ENCODE data around the gene GABRA4.

GABRA4 gene

GRCh38 chr4:46909078-46909477 lies 84.3 kb downstream of the GABRA4 start, which contains the start of gene COX7B2:
Gene COX7B2, minus strand, starts transcription at chr4:46909245. Its CDS starts 174,053 bp downstream, at chr4:46735192.
- H3K27ac ChIP-seq (ENCODE audit: low read length), result no peak within 1 kb of the TSS
- no peaks in the 10 kb centered on the region for H3K27me3 ChIP-seq (ENCODE audit: insufficient read depth, low read length)
- no peaks in the 10 kb centered on the region for H3K36me3 ChIP-seq (ENCODE audit: insufficient read depth, low read depth, low read length)
- H3K4me3 ChIP-seq (ENCODE audit: low read length), result no peak within 1 kb of the TSS
- no peaks in the 10 kb centered on the region for H3K9me3 ChIP-seq (ENCODE audit: insufficient read depth, low read depth, low read length)
- H3K4me1 ChIP-seq (ENCODE audit: insufficient read depth, low read length), result no peaks in the 10 kb centered on the region
- no peak within 1 kb of the TSS for H3K9ac ChIP-seq (ENCODE audit: low read depth, low read length)

GRCh38 chr4:46908148-46908547 lies 85.2 kb downstream of the GABRA4 start:
- H3K4me1 ChIP-seq (ENCODE audit: insufficient read depth, low read length), result no peaks in the 10 kb centered on the region
- no peak overlapping the region for H3K4me3 ChIP-seq (ENCODE audit: low read length)
- H3K9me3 ChIP-seq (ENCODE audit: insufficient read depth, low read depth, low read length), result no peaks in the 10 kb centered on the region
- H3K27ac ChIP-seq (ENCODE audit: low read length), result no peak overlapping the region
- H3K27me3 ChIP-seq (ENCODE audit: insufficient read depth, low read length), result no peaks in the 10 kb centered on the region
- H3K36me3 ChIP-seq (ENCODE audit: insufficient read depth, low read depth, low read length), result no peaks in the 10 kb centered on the region
- H3K9ac ChIP-seq (ENCODE audit: low read depth, low read length), result no peak overlapping the region

- Histone ChIP-seq H3K27me3 (ENCODE audit: insufficient read depth, low read length) (no peaks in the 10 kb centered on the region), H3K4me3 (ENCODE audit: low read length) (no peak overlapping the region), H3K4me1 (ENCODE audit: insufficient read depth, low read length) (no peaks in the 10 kb centered on the region), H3K9ac (ENCODE audit: low read depth, low read length) (no peak overlapping the region; the same call in 1 of the 2 replicates), H3K27ac (ENCODE audit: low read length) (no peak overlapping the region), H3K36me3 (ENCODE audit: insufficient read depth, low read depth, low read length) (no peaks in the 10 kb centered on the region), H3K9me3 (ENCODE audit: insufficient read depth, low read depth, low read length) (no peaks in the 10 kb centered on the region)
These were observed 93.3 kb downstream of the GABRA4 start for GRCh38 chr4:46900082-46900481.

GRCh38 chr4:46894826-46895225 lies 98.6 kb downstream of the GABRA4 start:
- Histone ChIP-seq H3K27me3 (ENCODE audit: insufficient read depth, low read length) (no peaks in the 10 kb centered on the region), H3K4me1 (ENCODE audit: insufficient read depth, low read length) (no peaks in the 10 kb centered on the region), H3K36me3 (ENCODE audit: insufficient read depth, low read depth, low read length) (no peaks in the 10 kb centered on the region), H3K9me3 (ENCODE audit: insufficient read depth, low read depth, low read length) (peaks cover 3% of the 10 kb centered on the region; the same call in 1 of the 2 replicates), H3K4me3 (ENCODE audit: low read length) (no peak overlapping the region), H3K27ac (ENCODE audit: low read length) (no peak overlapping the region), H3K9ac (ENCODE audit: low read depth, low read length) (no peak overlapping the region)

DNA sequence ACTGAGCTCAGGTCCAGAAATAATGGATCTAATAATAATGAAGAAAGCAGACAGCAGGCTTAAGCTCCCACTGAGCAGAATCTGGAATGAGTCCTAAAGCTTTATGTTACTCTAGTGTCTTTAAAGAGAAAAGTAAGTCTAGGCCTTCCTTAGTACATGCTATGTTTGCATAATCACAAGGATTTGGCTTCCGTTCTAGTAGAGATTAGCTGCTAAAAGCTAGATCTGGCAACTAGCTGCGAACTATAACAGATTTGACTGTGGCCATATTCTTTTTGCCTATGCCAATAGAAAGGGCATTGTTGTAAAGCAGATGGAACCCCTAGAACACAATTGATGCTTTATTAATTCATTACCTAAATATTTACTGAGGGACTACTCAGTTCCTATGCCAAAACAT lies 103.3 kb downstream of the GABRA4 start:
- no peak overlapping the region for H3K9ac ChIP-seq (ENCODE audit: low read depth, low read length)
- no peaks in the 10 kb centered on the region for H3K36me3 ChIP-seq (ENCODE audit: insufficient read depth, low read depth, low read length)
- H3K4me1 ChIP-seq (ENCODE audit: insufficient read depth, low read length), result no peaks in the 10 kb centered on the region
- H3K4me3 ChIP-seq (ENCODE audit: low read length), result no peak overlapping the region
- H3K9me3 ChIP-seq (ENCODE audit: insufficient read depth, low read depth, low read length), result peaks cover 3% of the 10 kb centered on the region; the same call in 1 of the 2 replicates
- no peaks in the 10 kb centered on the region for H3K27me3 ChIP-seq (ENCODE audit: insufficient read depth, low read length)
- no peak overlapping the region for H3K27ac ChIP-seq (ENCODE audit: low read length)

DNA sequence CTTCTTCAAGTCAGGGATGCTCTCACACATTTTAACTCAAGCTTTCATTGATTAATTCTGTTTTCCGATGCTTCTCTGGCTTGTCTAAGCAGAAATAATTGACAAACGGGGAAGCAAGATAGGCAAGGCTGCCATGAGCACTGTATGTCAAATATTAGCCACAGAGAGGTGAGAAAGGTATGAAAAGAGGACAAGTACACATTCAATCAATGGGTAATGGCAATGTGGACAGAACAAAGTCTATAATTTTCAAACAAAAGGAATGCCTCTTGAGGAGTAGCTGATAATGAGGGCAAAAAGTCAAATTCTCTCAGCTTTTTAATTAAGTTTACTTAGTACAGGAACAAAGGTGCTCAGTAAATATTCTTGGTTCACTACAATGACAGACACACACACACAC lies 104.0 kb downstream of the GABRA4 start:
- no peak overlapping the region for H3K4me3 ChIP-seq (ENCODE audit: low read length)
- H3K36me3 ChIP-seq (ENCODE audit: insufficient read depth, low read depth, low read length), result no peaks in the 10 kb centered on the region
- H3K27ac ChIP-seq (ENCODE audit: low read length), result no peak overlapping the region
- no peaks in the 10 kb centered on the region for H3K4me1 ChIP-seq (ENCODE audit: insufficient read depth, low read length)
- no peak overlapping the region for H3K9ac ChIP-seq (ENCODE audit: low read depth, low read length)
- H3K27me3 ChIP-seq (ENCODE audit: insufficient read depth, low read length), result no peaks in the 10 kb centered on the region
- peaks cover 3% of the 10 kb centered on the region; the same call in 1 of the 2 replicates for H3K9me3 ChIP-seq (ENCODE audit: insufficient read depth, low read depth, low read length)

DNA sequence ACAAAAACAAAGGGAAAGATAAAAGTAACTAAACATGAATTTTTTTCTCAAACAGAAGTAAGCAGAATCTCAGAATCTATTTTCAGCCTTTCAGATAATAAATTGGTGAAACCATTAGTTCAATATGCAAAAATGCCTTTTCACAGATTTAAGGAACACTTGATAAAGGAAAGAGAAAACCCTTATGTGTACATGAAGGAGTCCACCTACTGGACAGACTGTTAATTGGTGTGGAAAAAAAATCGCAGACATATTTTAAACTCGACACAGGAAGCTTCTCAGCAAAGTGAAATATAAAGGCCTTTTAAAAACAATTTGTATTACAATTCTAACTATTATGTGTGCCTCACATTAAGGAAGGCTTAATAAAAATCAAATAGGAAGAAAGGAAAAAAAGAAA lies 106.7 kb downstream of the GABRA4 start:
- no peak overlapping the region for H3K27ac ChIP-seq (ENCODE audit: low read length)
- no peak overlapping the region for H3K4me3 ChIP-seq (ENCODE audit: low read length)
- no peaks in the 10 kb centered on the region for H3K4me1 ChIP-seq (ENCODE audit: insufficient read depth, low read length)
- H3K9me3 ChIP-seq (ENCODE audit: insufficient read depth, low read depth, low read length), result no peaks in the 10 kb centered on the region
- no peaks in the 10 kb centered on the region for H3K36me3 ChIP-seq (ENCODE audit: insufficient read depth, low read depth, low read length)
- H3K9ac ChIP-seq (ENCODE audit: low read depth, low read length), result no peak overlapping the region
- no peaks in the 10 kb centered on the region for H3K27me3 ChIP-seq (ENCODE audit: insufficient read depth, low read length)

- H3K9me3 ChIP-seq (ENCODE audit: insufficient read depth, low read depth, low read length), result no peaks in the 10 kb centered on the region
- no peaks in the 10 kb centered on the region for H3K4me1 ChIP-seq (ENCODE audit: insufficient read depth, low read length)
- H3K9ac ChIP-seq (ENCODE audit: low read depth, low read length), result no peak overlapping the region
- no peaks in the 10 kb centered on the region for H3K36me3 ChIP-seq (ENCODE audit: insufficient read depth, low read depth, low read length)
- H3K27me3 ChIP-seq (ENCODE audit: insufficient read depth, low read length), result no peaks in the 10 kb centered on the region
- no peak overlapping the region for H3K27ac ChIP-seq (ENCODE audit: low read length)
- no peak overlapping the region for H3K4me3 ChIP-seq (ENCODE audit: low read length)
These were observed 114.7 kb downstream of the GABRA4 start for GRCh38 chr4:46878641-46879040.

- Histone ChIP-seq H3K27me3 (ENCODE audit: insufficient read depth, low read length) (no peaks in the 10 kb centered on the region), H3K27ac (ENCODE audit: low read length) (no peak overlapping the region), H3K9ac (ENCODE audit: low read depth, low read length) (no peak overlapping the region), H3K36me3 (ENCODE audit: insufficient read depth, low read depth, low read length) (no peaks in the 10 kb centered on the region), H3K4me1 (ENCODE audit: insufficient read depth, low read length) (no peaks in the 10 kb centered on the region), H3K9me3 (ENCODE audit: insufficient read depth, low read depth, low read length) (no peaks in the 10 kb centered on the region), H3K4me3 (ENCODE audit: low read length) (no peak overlapping the region)
These were observed 118.6 kb downstream of the GABRA4 start for GRCh38 chr4:46874811-46875210.

GRCh38 chr4:46870411-46870810 lies 123.0 kb downstream of the GABRA4 start:
- no peaks in the 10 kb centered on the region for H3K9me3 ChIP-seq (ENCODE audit: insufficient read depth, low read depth, low read length)
- H3K36me3 ChIP-seq (ENCODE audit: insufficient read depth, low read depth, low read length), result no peaks in the 10 kb centered on the region
- H3K4me3 ChIP-seq (ENCODE audit: low read length), result no peak overlapping the region
- no peak overlapping the region for H3K27ac ChIP-seq (ENCODE audit: low read length)
- no peaks in the 10 kb centered on the region for H3K4me1 ChIP-seq (ENCODE audit: insufficient read depth, low read length)
- no peaks in the 10 kb centered on the region for H3K27me3 ChIP-seq (ENCODE audit: insufficient read depth, low read length)
- no peak overlapping the region for H3K9ac ChIP-seq (ENCODE audit: low read depth, low read length)

Data from iPS-20b (cell line).